Activated CD4-positive, alpha-beta T cell treated with anti-CD3 and anti-CD28 coated beads, Interleukin-2, amount 50 U/mL, for 1 hour (primary cell): ENCODE measurements around the gene DPCD.

Source experiments
- DNase-seq: peaks from one replicate; pipeline ENCODE4 v3.0.0-alpha.2; 2020

The DPCD gene

DNA sequence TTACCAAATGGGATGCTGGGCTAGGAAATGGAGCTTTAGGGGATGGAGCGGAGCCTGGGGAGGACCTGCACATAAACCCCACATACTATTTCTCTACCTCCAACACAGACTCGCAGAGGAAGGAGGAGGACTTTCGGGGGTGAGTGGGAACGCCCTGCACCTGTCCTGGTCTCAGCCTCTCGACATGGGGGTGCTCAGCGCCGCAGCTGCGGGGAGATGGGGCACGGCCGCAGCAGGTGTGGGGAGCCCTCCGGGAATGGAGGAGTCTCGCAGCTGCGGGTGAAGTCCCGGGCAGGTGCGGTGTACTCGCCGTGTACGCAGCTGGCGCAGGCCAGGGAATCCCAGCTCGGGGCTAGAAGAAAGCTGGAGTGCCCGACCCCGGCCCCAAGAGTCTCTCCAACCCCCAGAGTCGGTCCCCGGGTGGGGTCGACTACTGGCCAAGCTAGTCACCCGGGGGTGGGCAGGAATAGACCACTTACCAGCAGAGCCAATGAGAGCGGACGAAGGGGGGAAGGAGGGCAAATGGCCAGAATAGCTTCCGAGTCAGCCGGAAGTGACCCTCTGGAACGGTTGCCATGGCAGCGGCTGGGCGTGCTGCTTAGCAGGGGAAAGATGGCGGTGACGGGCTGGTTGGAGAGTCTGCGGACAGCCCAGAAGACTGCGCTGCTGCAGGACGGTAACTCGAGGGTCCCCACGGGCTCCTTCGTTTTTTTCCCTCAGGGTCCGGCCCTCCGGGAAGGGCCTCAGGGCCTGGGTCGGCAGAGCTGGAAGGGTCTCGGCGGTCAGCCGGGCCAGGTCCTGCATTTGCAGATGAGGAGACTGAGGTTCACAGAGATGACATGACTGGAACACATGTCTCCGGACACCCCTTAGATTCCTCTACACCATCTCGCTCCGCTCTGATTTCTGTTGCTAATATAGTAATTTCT, at the start of gene DPCD, which contains the start of gene POLL:
Gene DPCD (plus strand): TSS at position 597 of the 929 bp plus-strand sequence. CDS start 16 bp downstream, at position 613.
Gene POLL (minus strand): TSS at position 533 of the 929 bp plus-strand sequence. CDS start 897 bp downstream, outside the sequence.
- DNase-seq: peak; percentile 90

DNA sequence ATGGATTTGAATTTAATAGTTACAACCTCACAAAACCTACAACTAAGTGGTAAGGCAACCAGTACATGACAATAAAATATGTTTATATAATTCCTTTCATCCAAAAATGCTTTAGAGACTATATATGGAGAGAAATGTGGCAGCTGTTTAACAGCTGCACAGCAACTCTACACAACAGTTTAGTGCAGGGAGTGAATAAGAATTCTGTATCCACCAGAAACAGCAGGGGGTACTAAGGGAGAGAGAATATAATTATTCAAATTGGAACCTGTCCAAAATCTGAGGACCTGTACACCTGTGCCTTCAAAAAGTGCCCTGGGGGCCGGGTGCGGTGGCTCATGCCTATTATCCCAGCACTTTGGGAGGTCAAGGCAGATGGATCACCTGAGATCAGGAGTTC, 49.7 kb upstream of the DPCD start:
- no peak for DNase-seq

DNA sequence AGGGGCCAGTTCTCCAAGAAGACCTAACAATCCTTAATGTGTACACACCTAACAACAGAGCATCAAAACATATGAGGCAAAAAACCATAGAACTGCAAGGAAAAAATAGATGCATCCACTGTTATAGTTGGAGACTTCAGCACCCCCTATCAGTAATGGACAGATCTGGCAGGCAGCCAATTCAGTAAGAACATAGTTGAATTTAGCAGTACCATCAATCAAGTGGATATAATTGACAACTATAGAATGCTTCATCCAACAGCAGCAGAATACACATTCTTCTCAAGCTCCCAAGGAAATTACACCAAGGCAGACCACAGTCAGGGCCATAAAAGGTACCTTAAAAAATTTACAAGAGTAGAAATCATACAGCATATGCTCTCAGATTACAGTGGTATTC, 42.2 kb upstream of the DPCD start:
- no peak for DNase-seq

DNA sequence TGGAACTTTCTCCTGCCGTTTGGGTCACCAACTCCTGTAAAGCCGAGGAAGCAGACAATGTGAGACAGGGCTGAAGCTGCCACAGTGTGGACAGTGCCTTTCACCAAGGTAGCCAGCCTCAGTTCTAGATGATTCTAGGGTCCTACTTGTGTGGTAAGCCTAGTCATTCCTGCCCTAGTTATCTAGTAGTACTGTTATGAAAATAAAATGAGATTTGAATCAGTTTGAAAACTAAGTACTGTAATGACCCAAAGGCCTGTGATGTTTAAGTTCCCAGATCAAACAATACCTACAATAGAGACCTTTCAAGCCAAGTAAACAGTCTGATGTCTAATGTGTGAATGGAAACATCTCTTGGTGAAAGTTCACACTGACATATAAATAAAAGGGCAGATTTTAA, 37.2 kb upstream of the DPCD start:
- DNase-seq: no peak

DNA sequence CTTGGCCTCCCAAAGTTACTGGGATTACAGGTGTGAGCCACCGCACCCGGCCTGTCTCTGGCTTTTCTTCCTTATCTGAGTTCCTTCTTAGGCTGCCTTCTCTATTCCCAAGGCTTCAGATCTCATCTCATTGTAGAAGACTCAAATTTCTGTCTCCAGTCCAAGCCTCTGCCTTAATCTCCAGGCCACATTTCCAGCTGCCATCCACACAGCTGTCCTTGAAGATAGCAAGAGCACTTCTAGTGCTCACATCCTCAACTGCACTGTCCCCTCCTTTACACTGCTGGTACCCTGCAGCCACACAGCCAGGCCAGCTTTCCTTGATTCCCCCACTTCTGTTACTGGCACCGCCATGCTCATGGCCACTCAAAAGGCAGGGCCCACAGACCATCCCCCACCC, 35.7 kb upstream of the DPCD start:
- DNase-seq: no peak

DNA sequence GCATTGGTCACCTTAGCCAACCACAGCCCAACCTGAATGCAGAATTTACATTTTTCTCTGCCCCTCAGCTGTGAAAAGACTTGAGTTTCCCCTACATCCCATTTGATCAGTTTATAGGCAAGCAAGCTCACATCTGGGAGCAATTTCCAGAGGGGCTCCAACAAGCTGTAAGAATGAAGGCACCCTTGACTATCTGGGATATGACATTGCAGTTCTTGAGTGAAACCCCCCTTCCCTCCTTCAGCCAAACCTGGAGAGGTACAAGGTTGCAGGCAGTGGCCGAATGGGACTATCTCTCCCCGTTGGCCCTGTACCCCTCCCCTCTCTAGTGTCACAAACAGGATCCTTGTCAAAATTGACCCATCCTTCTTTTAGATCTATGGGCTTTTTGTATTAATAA, 30.6 kb upstream of the DPCD start:
- no peak for DNase-seq

DNA sequence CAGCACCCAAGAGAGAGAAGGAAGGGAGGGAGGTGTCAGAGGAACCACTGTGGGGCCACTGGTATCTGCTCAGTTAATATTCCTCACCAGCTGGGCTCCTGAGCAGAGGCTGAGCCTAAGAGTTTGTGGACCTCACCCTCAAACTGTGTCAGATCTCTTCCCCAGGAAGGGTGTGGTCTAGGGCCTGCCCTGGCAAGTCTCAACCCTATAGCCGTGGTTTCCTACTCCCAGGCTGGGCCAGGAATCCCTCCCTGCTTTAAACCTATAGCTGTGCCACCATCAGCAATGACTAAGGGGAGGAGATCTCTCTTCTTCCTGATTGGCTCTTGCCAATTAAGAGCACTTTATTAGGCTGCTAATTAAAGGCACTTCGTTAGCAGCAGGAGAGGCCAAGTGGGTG, 29.9 kb upstream of the DPCD start:
- no peak for DNase-seq

DNA sequence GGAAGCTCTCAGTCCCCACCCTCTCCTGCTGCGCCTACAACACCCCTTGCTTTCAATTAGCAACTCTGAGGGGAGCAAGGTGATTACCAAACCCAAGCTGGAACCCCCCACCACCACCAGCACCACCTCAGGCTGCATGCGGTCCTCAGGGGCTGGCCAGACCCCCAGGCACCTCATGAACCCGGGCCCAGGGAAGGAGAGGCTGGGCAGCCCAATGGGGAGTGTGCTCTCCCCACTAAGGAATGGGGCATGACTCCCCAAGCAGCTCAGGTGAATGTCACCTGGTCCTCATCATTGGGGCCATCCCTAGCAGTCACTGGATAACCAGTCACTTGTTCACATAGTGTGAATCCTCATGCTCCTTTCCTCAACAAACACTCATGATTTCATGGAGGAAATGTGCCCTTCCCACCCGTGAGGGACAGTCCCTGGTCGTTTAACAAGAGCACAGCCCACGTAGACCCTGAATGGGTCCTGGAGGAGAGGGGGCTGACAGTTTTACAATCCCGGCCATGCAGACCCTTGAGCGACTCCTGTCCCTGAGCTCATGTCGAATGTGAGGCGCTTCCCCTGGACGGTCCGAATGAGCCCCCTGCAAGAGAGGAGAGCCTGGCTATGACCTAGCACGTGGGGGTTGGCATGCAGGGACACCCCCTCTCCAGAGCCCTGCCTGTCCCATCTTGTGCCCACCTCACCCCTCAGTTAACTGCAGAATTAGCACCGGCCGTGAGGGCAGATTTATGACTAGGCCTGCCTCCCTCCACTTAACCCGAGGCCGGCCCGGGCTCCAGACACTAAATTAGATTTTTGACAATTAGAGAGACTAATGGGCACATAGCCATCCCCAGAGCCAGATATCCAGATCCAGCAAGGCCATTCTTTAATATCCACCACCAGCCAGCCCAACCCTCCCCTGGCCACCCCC, 29.2 kb upstream of the DPCD start:
- no peak for DNase-seq

DNA sequence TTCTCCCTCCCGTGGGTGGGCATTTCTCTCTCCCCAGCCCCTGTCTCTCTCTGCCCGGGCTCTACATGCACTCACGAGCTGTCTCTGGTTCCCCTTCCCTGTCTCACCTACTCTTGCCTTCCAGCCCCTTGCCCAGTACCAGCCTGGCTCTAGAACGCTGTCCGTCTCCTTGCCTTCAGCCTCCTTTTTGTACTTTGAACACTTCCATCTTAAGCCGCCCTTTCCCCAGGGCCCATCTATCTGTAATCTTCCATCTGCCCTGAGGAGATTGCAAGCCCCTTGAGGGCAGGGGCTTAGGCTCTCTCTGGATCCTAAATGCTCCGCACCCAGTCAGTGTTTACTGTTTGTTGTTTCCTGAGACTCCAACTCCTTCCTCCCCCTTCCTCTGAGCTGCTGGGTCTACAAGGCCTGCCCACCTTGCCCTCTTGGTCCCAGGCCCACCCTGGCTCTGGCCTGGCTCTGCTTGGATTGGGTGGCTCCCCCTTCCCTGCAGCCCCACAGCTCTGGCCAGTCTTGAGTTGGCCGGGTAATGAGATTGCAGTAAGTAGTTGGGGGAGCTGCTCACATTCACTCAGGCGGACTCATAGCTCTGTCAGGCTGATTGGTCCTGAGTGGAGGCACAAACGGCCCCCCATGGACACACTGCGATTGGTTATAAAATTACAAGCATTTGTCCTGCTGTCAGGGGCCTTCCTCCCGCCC, 28.4 kb upstream of the DPCD start:
- no peak for DNase-seq

DNA sequence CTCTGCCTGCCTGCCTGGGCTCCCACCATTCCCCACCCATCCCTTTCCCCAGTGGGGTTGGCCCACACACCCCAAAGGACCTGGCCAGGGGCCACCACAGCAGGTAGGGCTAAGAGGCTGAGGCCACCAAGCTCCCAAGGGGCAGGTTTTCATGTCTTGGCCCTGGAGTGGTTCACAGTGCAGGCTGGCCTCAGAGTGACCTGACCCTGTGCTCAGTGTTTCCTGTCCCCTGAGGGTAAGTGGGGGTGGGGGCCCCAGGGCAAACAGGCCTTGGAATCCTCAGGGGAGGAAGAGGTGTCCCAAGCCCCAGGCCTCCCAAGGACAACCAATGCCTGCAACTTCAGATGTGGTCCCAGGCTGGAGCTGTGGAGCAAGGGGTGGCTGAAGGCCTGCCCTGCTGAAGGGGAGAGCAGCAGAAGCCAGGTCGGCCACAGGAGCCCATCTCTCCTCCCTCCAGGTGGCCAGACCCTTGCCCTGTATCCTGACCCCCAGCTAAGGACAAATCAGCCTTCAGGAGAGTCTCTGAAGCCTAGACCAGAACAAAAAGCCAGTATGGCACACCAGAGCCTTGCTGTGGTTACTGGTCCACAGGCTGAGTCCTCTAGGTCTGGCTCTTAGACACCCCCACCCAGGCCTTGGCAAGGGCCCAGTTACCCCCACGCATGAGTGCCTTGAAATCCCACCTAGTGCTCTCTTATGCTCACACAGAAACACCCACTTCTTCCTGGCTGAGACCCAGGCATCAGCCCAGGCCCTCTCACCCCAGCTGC, 27.6 kb upstream of the DPCD start:
- DNase-seq: no peak

DNA sequence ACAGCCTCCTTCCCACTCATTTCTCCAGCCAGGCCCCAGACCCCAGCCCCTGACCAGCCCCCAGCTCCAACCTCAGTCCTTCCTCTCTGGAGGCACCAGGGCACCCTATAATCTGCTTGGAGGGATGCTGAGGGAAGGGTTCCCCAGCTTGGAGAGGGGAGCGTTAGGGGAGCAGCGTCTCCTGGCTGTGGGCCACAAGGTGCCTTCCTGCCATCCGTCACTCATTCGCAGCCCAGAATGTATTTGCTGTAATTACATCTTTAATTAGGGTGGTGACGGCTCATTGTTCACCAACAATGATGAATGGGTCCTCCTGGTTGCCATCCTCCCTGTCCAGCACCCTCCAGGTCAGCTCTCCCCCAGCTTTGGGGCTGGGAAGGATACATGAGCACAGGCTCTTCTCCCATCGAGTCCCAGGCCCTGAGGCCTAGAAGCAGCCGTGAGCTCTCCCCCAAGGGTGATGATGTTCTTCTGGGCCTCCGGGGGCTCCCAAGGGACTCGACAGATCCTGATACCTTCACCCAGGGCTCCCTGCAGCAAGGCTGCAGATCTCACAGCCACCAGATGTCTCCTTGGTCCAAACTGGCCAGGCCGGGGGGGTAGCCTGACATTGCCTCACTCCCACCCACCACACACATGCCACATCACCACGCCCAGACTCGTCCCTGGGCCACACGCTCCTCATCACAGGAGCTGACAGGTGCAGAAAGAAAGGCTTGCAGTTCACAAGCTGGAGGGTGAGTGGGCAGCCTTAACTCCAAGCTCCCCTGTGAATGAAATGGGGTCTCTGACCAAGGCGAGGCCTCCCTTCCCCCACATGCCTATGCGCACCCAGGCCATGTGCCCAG, 26.8 kb upstream of the DPCD start:
- no peak for DNase-seq

DNA sequence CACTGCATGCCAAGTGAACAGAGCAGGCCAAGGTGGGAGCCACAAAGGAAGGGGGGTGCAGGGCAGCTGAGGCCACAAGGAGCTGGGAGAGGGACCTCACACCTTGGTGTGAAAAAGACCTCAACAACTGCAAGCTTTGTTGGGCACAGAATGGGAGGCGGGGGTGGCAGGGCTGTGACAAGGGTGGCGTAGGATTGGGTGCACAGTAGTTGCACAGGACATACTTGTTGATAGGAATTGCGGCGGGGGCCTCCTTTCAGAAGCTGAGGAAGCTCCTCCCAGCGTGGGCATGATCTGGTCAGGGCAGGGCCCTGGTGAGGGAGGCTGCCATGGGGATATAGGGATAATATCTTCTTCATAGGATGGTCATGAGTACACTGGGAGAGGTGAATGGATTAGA, 25.9 kb upstream of the DPCD start:
- DNase-seq: no peak

DNA sequence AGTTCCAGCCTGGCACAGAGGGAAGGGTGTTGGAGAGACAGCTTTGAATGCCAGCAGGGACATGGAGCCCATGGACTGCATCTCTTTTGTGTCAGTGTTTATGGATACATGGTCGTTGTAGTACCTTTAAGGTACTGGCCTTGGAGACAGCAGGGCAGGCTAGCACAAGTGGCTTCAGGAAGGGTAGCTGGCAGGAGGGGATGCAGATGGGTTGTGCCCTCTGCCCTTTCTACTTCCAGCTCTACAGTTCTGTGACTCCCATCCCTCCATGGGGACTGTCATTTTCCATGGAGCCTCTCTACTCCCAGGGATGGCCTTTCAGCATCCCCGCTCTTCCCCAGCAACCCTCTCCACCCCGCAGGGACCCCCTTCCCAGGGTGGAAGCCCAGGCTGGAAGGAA, 25.1 kb upstream of the DPCD start:
- no peak for DNase-seq

DNA sequence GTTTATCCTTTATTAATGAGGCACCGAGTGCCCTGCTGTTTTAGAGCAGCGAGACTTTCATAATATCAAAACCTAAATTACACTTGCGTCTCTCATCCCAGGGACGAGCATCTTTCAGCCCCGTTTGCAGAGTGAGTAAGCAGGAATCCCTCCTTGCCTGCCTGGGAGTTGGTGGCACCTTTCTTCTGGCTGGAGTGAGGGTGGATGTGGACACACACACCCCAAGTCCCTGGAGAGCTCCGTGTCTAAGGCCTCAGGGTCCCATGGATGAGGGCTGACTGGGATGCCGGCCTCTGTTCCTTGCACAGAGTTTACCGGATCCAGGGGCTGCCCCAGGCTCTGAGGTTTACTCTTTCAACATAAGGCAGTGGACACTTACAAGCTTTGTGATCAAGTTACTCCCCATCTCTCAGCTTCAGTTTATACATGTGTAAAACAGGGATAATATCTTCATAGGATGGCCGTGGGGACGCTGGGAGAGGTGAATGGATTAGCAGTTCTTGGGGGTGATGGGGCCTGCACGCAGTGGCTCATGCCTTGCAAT, 24.6 kb upstream of the DPCD start:
- DNase-seq: no peak

DNA sequence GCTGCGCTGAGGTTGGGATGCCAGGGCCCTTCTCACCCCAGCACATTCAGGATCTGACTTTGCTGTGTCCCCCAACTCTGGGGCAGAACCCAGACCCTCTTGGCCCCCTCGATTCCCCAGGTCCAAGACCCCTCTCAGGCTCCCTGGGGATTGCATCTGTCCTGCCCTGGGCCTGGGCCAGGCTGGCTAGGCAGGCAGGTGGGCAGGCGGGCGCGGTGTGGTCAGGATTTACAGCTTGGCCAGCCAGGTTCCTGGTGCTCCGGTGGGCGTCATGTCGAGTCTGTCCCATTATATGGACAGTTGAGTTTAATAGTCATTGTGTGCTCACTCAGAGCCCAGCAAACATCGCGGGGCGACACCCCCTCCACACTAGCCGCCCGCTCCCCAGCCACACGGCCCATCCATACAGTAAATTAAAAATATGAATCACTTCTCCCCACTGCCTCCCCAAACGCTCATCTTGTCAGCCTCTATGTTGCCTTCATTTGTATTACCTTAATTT, 23.6 kb upstream of the DPCD start:
- no peak for DNase-seq

DNA sequence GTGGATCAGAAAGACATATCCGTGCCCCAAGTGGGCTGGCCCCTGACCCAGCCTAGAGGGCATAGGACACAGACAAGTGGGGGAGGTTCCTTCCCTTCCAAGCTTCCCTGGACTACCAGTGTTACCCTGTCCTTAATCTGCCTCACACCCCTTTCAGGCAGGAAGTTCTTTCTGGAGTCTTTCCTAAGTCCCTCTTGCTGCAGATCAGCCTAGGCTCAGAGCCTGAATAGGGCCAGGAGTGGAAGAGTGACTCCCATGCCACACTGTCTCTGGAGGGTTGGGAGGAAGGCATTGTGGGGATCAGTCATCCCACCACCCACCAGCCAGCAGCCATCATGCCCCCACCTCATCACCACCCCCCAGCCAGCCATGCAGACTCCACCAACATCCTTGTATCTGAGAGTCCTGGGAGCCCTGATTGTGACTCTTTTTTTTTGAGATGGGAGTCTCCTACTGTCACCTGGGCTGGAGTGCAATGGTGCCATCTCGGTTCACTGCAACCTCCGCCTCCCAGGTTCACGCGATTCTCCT, 22.7 kb upstream of the DPCD start:
- no peak for DNase-seq

DNA sequence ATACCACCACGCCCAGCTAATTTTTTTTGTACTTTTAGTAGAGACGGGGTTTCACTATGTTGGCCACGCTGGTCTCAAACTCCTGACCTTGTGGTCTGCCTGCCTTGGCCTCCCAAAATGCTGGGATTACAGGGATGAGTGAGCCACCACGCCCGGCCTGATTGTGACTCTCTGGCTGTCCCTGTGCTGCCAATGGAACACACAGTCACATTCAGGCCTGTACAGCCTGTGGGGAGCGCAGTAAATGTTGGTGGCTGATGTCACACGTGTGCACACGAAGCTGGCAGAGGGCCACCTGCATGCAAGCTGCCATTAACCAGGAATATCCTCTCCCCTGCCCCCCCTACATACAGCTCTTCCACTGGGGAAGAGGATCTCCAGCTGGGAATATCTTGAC, 22.2 kb upstream of the DPCD start:
- DNase-seq: no peak

DNA sequence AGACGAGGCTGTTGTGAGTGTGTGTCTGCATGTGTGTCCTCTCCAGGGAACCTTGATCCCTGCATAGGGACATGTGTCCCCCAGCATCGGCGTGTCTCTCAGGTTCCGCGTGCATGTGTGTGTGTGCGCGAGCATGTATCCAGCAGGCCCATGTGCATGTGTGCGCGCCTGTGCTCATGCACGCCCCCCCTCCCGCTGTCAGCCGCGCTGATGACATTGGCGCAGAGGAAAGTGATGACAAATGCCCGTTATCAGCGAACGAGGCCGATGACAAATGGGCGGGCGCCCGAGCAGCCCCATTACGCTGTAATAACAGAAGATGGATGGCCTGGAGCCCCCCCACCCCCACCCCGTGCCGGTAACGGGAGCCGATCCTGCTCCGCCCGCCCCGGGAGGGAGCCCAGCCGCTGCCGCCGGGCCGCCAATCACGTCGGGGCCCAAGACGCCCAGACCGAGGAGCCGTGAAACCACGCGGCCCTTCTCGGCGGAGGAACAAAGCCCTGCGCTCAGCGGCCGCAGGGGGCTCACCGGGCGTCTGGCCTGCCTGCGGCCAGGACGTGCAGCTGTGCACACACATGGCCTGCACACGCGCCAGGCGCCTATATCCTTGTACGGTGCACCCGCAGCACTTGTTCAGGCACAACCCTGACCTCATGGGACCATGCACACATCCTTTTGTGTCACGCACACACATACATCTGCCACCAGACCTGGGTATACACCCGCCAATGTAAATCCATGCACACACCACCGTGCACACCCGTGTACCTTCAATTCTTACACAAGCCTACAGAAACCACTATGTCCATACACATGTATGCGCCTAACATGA, 21.6 kb upstream of the DPCD start:
- DNase-seq: no peak
